Measurements from ENCODE around the gene ATF3. TPM values are rescaled to one million over a fixed set of nuclear protein-coding genes. Genes with fewer than 3 reads are reported as not detected.

The ATF3 gene
- total and polyA plus RNA-seq, 2 experiments from 2014 or later = 5.4 to 9.9 TPM

GRCh38 chr1:212600071-212600915 is 8.3 kb upstream of the ATF3 start:
- peaks cover 7% of the 10 kb centered on the region for H3K4me1 ChIP-seq (ENCODE audit: low read depth)
- H3K9me3 ChIP-seq (ENCODE audit: low read depth) = no peaks in the 10 kb centered on the region
- no peak for TF ChIP-seq CTCF (IDR thresholded peaks at IDR 0.05; ENCODE audit: low read depth, low read length)
- no peaks in the 10 kb centered on the region for H3K36me3 ChIP-seq
- H3K4me3 ChIP-seq = no peak overlapping the region
- H3K27me3 ChIP-seq = peaks cover 74% of the 10 kb centered on the region
- H3K27ac ChIP-seq = no peak overlapping the region
- no peak for DNase-seq (ENCODE audit: low read depth in 1 of 2, low spot score in 1 of 2)

- no peak for TF ChIP-seq CTCF (IDR thresholded peaks at IDR 0.05; ENCODE audit: low read depth, low read length)
- H3K4me1 ChIP-seq (ENCODE audit: low read depth) = peaks cover 3% of the 10 kb centered on the region
- H3K9me3 ChIP-seq (ENCODE audit: low read depth) = no peaks in the 10 kb centered on the region
- no peaks in the 10 kb centered on the region for H3K36me3 ChIP-seq
- H3K4me3 ChIP-seq = no peak overlapping the region
- peaks cover 81% of the 10 kb centered on the region for H3K27me3 ChIP-seq
- DNase-seq (ENCODE audit: low read depth in 1 of 2, low spot score in 1 of 2) = no peak
- H3K27ac ChIP-seq = no peak overlapping the region
These were observed 7.6 kb upstream of the ATF3 start for GRCh38 chr1:212600980-212601379.

- TF ChIP-seq CTCF (IDR thresholded peaks at IDR 0.05; ENCODE audit: low read depth, low read length) = no peak
- no peak for DNase-seq (ENCODE audit: low read depth in 1 of 2, low spot score in 1 of 2)
- Histone ChIP-seq H3K36me3 (no peaks in the 10 kb centered on the region), H3K9me3 (ENCODE audit: low read depth) (no peaks in the 10 kb centered on the region), H3K27me3 (peaks cover 86% of the 10 kb centered on the region), H3K4me1 (ENCODE audit: low read depth) (no peaks in the 10 kb centered on the region), H3K27ac (no peak overlapping the region), H3K4me3 (no peak overlapping the region)
These were observed 7.0 kb upstream of the ATF3 start for GRCh38 chr1:212601524-212601923.

GRCh38 chr1:212605441-212606394 is 2.8 kb upstream of the ATF3 start:
- H3K27ac ChIP-seq = no peak overlapping the region
- no peak for TF ChIP-seq CTCF (IDR thresholded peaks at IDR 0.05; ENCODE audit: low read depth, low read length)
- peak in 1 of 2 donors; percentile 15 for DNase-seq (ENCODE audit: low read depth in 1 of 2, low spot score in 1 of 2)
- no peaks in the 10 kb centered on the region for H3K36me3 ChIP-seq
- H3K9me3 ChIP-seq (ENCODE audit: low read depth) = no peaks in the 10 kb centered on the region
- H3K4me3 ChIP-seq = no peak overlapping the region
- peaks cover 73% of the 10 kb centered on the region for H3K27me3 ChIP-seq
- peaks cover 9% of the 10 kb centered on the region for H3K4me1 ChIP-seq (ENCODE audit: low read depth)

- H3K36me3 ChIP-seq = no peaks in the 10 kb centered on the region
- H3K27me3 ChIP-seq = peaks cover 64% of the 10 kb centered on the region
- peaks cover 9% of the 10 kb centered on the region for H3K4me1 ChIP-seq (ENCODE audit: low read depth)
- TF ChIP-seq CTCF (IDR thresholded peaks at IDR 0.05; ENCODE audit: low read depth, low read length) = no peak
- H3K27ac ChIP-seq = no peak overlapping the region
- peak overlapping the region; percentile 52 for H3K4me3 ChIP-seq
- no peaks in the 10 kb centered on the region for H3K9me3 ChIP-seq (ENCODE audit: low read depth)
- DNase-seq (ENCODE audit: low read depth in 1 of 2, low spot score in 1 of 2) = no peak
These were observed 2.0 kb upstream of the ATF3 start for GRCh38 chr1:212606395-212607205.
